Measurements from ENCODE around the gene PLEKHA5.

- TF ChIP-seq, protein P1, sequence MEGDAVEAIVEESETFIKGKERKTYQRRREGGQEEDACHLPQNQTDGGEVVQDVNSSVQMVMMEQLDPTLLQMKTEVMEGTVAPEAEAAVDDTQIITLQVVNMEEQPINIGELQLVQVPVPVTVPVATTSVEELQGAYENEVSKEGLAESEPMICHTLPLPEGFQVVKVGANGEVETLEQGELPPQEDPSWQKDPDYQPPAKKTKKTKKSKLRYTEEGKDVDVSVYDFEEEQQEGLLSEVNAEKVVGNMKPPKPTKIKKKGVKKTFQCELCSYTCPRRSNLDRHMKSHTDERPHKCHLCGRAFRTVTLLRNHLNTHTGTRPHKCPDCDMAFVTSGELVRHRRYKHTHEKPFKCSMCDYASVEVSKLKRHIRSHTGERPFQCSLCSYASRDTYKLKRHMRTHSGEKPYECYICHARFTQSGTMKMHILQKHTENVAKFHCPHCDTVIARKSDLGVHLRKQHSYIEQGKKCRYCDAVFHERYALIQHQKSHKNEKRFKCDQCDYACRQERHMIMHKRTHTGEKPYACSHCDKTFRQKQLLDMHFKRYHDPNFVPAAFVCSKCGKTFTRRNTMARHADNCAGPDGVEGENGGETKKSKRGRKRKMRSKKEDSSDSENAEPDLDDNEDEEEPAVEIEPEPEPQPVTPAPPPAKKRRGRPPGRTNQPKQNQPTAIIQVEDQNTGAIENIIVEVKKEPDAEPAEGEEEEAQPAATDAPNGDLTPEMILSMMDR (conservative IDR thresholded peaks at IDR 0.05; ENCODE audit: low read depth, low read length), result no peak
- no peak for TF ChIP-seq EZH2 (IDR thresholded peaks at IDR 0.05; ENCODE audit: borderline replicate concordance, low read depth, low read length, poor library complexity, severe bottlenecking)
Measured at GRCh38 chr12:19316425-19316824, 186.9 kb downstream of the PLEKHA5 start.

Data from A673 (cell line).